ENCODE measurements around the gene PLXNA4.

The PLXNA4 gene

GRCh38 chr7:132592231-132592920 is 16.1 kb upstream of the PLXNA4 start:
- DNase-seq (ENCODE audit: low read depth): no peak
- no peak for TF ChIP-seq CTCF (conservative IDR thresholded peaks at IDR 0.05; ENCODE audit: low read depth, low read length)
- no peak overlapping the region for H3K4me3 ChIP-seq (ENCODE audit: low read depth, low read length)

DNA sequence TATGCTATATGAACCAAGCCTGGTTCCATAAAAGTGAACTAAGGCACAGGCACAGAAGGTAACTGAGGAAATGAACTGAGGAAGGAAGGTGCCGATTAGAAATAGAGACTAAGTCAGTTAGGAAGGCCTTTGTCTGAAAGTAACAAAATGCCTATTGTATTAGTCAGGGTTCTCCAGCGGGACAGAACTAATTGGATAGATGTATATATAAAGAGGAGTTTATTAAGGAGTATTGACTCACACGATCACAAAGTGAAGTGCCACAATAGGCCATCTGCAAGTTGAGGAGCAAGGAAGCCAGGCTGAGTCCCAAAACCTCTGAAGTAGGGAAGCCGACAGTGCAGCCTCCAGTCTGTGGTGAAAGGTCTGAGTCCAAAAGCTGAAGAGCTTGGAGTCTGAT is 13.9 kb upstream of the PLXNA4 start:
- no peak for DNase-seq (ENCODE audit: low read depth)
- no peak for TF ChIP-seq CTCF (conservative IDR thresholded peaks at IDR 0.05; ENCODE audit: low read depth, low read length)

DNA sequence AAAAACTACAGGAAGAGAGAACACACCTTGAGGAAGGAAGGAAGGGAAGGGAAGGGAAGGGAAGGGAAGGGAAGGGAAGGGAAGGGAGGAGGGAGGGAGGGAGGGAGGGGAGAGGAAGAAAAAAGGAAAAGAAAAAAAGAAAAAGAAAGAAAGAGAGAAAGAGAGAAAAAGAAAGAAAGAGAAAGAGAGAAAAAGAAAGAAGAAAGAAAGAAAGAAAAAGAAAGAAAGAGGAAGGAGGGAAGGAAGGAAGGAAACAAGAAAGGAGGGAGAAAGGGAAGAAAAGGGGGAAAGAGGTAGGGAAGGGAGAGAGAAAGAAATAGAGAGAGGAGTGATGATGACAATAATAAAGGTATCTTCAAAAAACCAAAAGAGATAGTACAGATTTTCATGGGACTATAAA is 12.3 kb upstream of the PLXNA4 start:
- no peak for DNase-seq (ENCODE audit: low read depth)
- no peak for TF ChIP-seq CTCF (conservative IDR thresholded peaks at IDR 0.05; ENCODE audit: low read depth, low read length)
- no peak overlapping the region for H3K4me3 ChIP-seq (ENCODE audit: low read depth, low read length)

More for the DNA sequence above, 13.9 kb upstream of the PLXNA4 start:
- no peak overlapping the region for H3K4me3 ChIP-seq (ENCODE audit: low read depth, low read length)

DNA sequence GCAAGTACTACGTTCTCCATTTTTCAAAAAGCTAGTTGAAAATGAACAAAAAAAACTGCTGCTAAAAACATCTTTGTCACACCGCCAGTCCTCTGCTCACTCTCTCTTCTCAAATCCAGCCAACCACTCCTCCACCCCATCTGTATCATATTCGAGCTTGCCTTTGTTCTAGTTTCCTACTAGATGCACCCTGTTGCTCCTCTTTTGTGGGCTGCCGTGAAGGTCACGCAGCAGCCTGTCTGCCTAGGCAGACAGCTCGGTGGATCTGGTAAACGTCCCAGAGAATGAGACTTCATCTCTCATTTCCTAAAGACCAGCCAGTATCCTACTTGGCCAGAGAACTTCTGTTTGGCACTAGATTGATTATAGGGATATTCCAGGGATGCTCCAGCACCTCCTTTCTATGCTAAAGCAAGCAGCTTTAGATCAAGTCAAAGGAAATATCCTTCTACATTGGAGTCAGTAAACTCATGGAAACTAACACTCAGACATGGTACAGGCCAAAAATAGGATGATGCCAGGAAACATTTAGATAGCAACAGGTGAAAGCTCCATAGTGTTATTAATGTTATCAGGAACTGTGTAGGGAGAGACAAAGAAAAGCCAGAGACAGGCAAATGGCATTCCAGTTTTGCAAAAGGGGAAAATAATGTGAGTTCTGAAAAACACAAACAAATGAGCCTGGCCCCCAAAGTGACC is 8.7 kb upstream of the PLXNA4 start:
- no peak for DNase-seq (ENCODE audit: low read depth)
- no peak for TF ChIP-seq CTCF (conservative IDR thresholded peaks at IDR 0.05; ENCODE audit: low read depth, low read length)
- H3K4me3 ChIP-seq (ENCODE audit: low read depth, low read length): no peak overlapping the region

DNA sequence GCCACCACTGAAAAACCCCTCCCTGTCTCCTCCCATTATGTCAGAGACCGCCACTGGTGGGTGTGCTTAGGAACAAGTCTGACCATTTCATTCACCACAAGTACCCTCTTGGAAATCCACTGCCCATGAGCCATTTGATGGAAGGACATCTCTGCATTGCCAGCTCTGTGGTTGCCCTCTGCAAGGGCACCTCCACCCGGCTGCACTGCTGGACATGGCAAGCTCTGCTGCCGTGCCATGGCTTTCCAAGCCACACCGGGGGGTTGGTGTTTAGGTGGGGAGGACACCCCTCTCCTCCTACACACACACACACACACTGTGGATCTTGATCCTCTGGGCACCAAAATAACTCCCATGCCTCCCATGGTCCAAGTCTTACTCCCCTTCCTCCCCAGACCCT is 5.2 kb upstream of the PLXNA4 start:
- TF ChIP-seq CTCF (conservative IDR thresholded peaks at IDR 0.05; ENCODE audit: low read depth, low read length): no peak
- DNase-seq (ENCODE audit: low read depth): no peak
- H3K4me3 ChIP-seq (ENCODE audit: low read depth, low read length): no peak overlapping the region

DNA sequence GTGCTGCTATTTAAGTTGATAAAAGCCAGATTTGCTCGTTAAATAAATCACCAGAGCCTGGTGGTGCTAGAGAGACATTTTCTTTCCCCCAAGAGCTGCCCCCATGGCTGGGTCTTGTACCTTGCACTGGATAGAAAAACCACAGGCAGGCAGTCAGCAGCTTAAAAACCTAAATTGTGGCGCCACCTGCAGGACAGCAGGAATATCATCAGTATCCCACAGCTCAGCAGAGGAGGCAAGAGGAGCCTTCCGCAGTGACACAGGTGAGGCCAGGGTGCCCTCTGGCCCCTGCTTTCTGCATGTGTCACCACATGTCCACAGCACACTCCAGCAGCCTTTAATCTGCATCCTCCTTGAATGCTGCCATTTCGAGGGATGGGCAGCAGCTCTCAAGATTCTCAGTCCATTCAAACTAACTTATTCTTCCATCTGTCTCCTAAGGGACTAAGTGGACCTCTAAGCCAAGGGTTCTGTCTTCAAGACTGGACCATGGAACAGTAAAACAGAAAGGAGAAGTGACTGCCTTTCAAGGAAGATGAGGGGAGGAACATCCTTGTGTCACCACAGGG is 4.5 kb upstream of the PLXNA4 start:
- peak; percentile 88 for DNase-seq (ENCODE audit: low read depth)
- no peak overlapping the region for H3K4me3 ChIP-seq (ENCODE audit: low read depth, low read length)
- TF ChIP-seq CTCF (conservative IDR thresholded peaks at IDR 0.05; ENCODE audit: low read depth, low read length): peak; percentile 84

Data from choroid plexus epithelial cell (primary cell).